GM23338 (cell line): ENCODE measurements around the gene UNC5B.

Source experiments
- CREB1 ChIP-seq: fragments of 250-450 bp; sonication (Bioruptor Pico); IDR thresholded peaks from 2 replicates; pipeline ENCODE4 v1.5.0; 2020; ENCODE audit warnings: low read depth, mild to moderate bottlenecking, moderate library complexity
- CTCF ChIP-seq, 2 experiments: fragments of 200-600 bp in 1 of 2; sonication (generic) in 1 of 2; conservative IDR thresholded peaks; 2 replicates each; pipeline versions ENCODE4 v1.5.1 to v1.6.1; 2016 to 2017; ENCODE audit warnings: antibody characterized with exemption in 2 of 2, low read depth in 2 of 2, mild to moderate bottlenecking in 2 of 2, moderate library complexity in 1 of 2
- ETS1 ChIP-seq: IDR thresholded peaks from 2 replicates; pipeline ENCODE4 v1.6.1; 2016; ENCODE audit warnings: antibody characterized with exemption
- EZH2 ChIP-seq: fragments of 200-600 bp; sonication (generic); IDR thresholded peaks from one replicate; pipeline ENCODE4 v1.8.0; 2017; ENCODE audit warnings: antibody characterized with exemption, mild to moderate bottlenecking, low read depth; ENCODE audit not compliant: unreplicated experiment
- EZH2phosphoT487 ChIP-seq: fragments of 200-600 bp; sonication (generic); IDR thresholded peaks from one replicate; pipeline ENCODE4 v1.8.1; 2018; ENCODE audit warnings: antibody characterized with exemption; ENCODE audit not compliant: unreplicated experiment
- JUNB ChIP-seq: IDR thresholded peaks from one replicate; pipeline ENCODE4 v1.6.1; 2016; ENCODE audit warnings: antibody characterized with exemption; ENCODE audit not compliant: unreplicated experiment
- NANOG ChIP-seq: IDR thresholded peaks from 2 replicates; pipeline ENCODE4 v1.6.1; 2016; ENCODE audit warnings: antibody characterized with exemption, borderline replicate concordance
- POLR2AphosphoS5 ChIP-seq: IDR thresholded peaks from 2 replicates; pipeline ENCODE4 v1.6.1; 2016; ENCODE audit warnings: antibody characterized with exemption, low read depth
- REST ChIP-seq: IDR thresholded peaks from one replicate; pipeline ENCODE4 v1.6.1; 2018; ENCODE audit warnings: antibody characterized with exemption; ENCODE audit not compliant: unreplicated experiment
- STAT1 ChIP-seq: IDR thresholded peaks from one replicate; pipeline ENCODE4 v1.6.1; 2016; ENCODE audit warnings: antibody characterized with exemption; ENCODE audit not compliant: unreplicated experiment
- ZNF114 ChIP-seq: fragments of 250-450 bp; sonication (Bioruptor Pico); IDR thresholded peaks from 2 replicates; pipeline ENCODE4 v1.5.0; 2020; ENCODE audit warnings: mild to moderate bottlenecking, moderate library complexity
- ZNF331 ChIP-seq: fragments of 250-450 bp; sonication (Bioruptor Pico); IDR thresholded peaks from 2 replicates; pipeline ENCODE4 v1.5.0; 2020; ENCODE audit warnings: low read depth, mild to moderate bottlenecking, moderate library complexity
- ZNF462 ChIP-seq: fragments of 250-450 bp; sonication (Bioruptor Pico); IDR thresholded peaks from 2 replicates; pipeline ENCODE4 v1.5.0; 2020; ENCODE audit warnings: mild to moderate bottlenecking, moderate library complexity

- TF ChIP-seq CTCF (conservative IDR thresholded peaks at IDR 0.05; ENCODE audit: low read depth in 2 of 2) = no peak
- TF ChIP-seq EZH2 = no peak
- TF ChIP-seq POLR2AphosphoS5 = no peak
- TF ChIP-seq STAT1 = no peak
- TF ChIP-seq EZH2phosphoT487 = no peak
- TF ChIP-seq ZNF331 (CRISPR knock-in tag) = no peak
- TF ChIP-seq REST = no peak
- TF ChIP-seq NANOG = no peak
- TF ChIP-seq JUNB = no peak
- TF ChIP-seq ZNF462 (CRISPR knock-in tag) = no peak
- no peak for TF ChIP-seq CREB1 (CRISPR knock-in tag)
- no peak for TF ChIP-seq ETS1
- no peak for TF ChIP-seq ZNF114 (CRISPR knock-in tag)
Measured at GRCh38 chr10:71351628-71352319, 139.4 kb downstream of the UNC5B start.
